ENCODE results near the gene ITGB8.
"Not testable (repeated sequence)": the region's sequence is repeated elsewhere in the genome, so short reads cannot be mapped to it uniquely, and the experiment has no call there.

ITGB8 gene

DNA sequence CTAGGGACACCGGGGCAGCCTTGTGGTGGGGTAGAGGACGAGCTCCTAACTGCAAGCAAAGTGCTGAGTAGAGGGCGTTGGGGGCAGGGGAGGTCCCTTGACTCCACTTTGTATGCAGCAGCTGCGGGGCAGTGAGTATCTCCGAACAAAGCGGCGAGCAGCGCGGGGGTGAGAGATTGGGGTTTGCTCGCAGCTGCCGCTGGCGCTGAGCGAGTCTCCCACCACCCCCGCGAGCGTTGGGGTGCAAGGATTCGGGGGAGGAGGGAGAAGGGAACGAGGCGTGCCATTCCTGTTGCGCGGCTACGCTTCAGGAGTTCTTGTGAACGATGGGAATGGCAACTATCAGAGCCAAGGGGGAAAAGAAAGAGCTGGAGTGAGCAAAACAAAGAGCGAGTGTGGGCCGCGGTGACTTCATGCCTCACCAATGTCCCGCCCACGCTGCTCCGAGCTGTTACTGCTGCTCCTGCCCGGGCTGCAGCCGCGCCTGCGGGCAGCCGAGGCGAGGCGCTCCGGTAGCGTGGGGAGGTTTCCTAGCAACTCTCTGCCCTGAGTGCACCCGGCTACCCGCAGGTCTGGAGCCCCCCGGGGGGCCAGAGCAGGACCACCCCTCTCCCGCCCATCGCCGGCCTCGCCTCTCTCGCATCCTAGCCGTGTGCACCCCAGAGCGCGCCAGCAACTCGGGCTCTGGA is at the start of gene ITGB8:
Gene ITGB8, plus strand, starts transcription at position 662 of the 689 bp plus-strand sequence. CDS start 907 bp downstream, outside the sequence.
- DNase-seq, result no peak

DNA sequence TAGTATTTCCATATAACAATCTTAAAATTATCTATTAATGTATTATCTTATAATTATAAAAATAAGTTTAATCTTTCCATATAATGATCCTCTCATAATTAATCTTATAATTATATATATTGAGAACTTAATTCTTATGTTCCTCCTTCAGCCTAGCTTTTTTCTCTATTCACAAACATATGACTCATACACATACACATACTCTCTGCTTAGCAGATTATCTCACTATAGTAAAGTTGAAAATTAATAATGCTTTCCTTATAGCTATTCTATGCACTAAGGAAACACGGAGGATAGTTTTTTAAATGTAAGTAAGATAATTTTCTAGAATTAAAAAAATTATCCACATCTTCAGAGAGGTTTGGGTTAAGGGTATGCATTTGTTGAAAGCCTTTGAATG is 47.7 kb upstream of the ITGB8 start:
- DNase-seq, result no peak

- DNase-seq, result no peak
These were observed 47.3 kb upstream of the ITGB8 start for GRCh38 chr7:20283385-20283784.

- DNase-seq, result no peak
These were observed 46.5 kb upstream of the ITGB8 start for GRCh38 chr7:20284003-20284770.

GRCh38 chr7:20284771-20285143 is 45.9 kb upstream of the ITGB8 start:
- no peak for DNase-seq

- DNase-seq, result no peak
These were observed 43.4 kb upstream of the ITGB8 start for GRCh38 chr7:20287317-20287716.

DNA sequence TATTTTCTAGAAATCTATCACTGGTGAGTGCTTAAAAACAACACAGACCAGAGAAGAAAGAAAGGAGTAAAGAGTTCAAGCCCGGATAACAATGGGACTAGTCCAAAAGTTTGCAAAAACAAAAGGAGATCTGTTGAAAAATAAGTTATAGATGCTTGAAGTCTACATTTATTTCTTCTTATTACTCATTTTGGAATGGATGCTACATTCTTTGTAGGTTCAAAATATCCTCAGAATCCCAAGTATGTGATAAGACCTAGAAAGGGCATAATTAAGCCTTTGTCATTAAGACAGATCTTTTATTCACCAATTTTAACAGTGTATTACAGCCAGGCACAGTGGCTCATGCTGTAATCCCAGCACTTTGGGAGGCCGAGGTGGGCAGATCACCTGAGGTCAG is 42.7 kb upstream of the ITGB8 start:
- no peak for DNase-seq

GRCh38 chr7:20290505-20291111 is 40.1 kb upstream of the ITGB8 start:
- no peak for DNase-seq

DNA sequence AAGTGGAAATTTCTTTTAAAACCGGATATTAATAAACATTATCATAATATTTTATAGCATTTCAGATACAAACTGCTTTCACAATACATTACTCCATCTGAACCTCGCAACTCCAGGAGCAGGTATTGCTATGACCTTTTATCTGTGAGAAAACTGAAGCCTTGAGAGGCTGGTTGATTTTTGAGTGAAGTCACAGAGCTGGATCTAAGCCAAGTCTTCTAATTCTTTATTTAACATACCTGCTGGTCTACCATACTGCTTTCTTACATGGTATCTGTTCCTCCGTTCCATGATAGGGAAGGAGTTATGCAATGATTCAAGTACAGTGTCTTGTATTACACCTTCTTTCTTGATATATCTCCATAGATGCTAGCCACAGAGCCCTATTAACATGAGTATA is 37.4 kb upstream of the ITGB8 start:
- DNase-seq, result no peak

GRCh38 chr7:20296444-20296843 is 34.3 kb upstream of the ITGB8 start:
- no peak for DNase-seq

- no peak for DNase-seq
These were observed 33.8 kb upstream of the ITGB8 start for GRCh38 chr7:20296901-20297300.

DNA sequence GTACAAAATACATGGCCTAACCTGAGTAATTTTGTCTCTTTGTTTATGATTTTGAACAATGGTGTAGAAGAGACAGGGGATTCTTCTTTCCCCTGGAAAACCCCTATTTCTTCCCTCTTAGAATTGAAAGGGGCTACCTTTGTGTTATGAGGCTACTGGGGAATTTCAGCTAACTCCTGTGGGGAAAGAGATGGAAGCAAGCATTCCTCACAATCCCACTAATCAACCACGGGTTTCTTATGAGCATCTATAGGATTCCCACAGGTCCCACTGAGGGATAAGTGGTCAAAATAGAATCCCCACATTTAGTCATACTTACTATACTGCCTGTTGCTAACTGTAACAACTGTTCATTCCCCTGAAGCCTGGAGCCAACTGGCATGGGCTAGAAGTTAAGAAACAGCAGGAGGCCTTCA is 32.2 kb upstream of the ITGB8 start:
- DNase-seq, result no peak

- DNase-seq, result no peak
These were observed 31.6 kb upstream of the ITGB8 start for GRCh38 chr7:20299145-20299544.

DNA sequence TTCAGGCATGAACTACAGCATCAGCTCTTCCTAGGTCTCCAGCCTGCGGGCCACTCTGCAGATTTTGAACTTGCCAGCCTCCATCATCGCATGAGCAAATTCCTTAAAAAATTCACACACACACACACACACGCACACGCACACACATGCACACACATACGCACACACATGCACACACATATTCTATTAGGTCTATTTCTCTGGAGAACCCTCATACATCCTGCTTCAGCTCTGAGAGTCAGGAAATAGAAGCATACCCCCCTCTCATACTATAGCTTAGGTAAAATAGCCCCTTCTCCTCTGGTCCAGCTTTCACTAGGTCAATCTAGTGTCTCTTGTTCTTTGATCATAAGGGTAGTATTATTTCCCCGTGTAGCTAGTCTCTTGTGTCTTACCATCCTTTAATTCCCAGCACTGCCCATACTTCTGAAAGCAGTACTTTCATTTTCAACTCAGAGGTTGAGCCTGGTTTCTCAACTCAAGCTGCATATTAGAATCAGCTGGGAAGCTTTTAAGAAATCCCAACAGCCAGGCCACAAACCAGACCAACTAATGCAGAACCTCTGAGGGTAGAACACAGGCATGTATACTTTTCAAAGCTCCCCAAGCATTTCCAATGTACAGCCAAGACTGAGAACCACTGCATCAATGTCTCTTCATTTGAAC is 30.9 kb upstream of the ITGB8 start:
- DNase-seq, result no peak

GRCh38 chr7:20301311-20301939 is 29.3 kb upstream of the ITGB8 start:
- DNase-seq, result no peak

GRCh38 chr7:20302300-20302699 is 28.4 kb upstream of the ITGB8 start:
- not testable (repeated sequence) for DNase-seq

DNA sequence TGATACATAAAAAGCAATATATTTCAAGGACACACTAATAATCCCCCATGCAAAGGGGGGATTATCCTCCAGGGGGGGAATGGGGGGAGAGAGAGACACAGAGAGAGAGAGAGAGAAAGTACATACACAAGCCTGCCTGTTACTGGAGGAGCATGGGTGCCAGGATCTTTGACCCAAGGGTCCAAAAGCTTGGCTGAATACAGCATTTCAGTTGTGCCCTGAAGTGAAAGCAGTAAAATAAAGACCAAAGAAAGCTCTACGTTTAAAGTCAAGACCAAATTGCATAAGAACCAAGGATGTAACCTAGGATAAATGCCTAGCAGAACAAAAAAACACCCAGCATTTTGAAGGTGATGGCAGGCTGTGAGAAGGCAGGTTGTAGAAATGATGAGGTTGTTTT is 27.8 kb upstream of the ITGB8 start:
- no peak for DNase-seq

DNA sequence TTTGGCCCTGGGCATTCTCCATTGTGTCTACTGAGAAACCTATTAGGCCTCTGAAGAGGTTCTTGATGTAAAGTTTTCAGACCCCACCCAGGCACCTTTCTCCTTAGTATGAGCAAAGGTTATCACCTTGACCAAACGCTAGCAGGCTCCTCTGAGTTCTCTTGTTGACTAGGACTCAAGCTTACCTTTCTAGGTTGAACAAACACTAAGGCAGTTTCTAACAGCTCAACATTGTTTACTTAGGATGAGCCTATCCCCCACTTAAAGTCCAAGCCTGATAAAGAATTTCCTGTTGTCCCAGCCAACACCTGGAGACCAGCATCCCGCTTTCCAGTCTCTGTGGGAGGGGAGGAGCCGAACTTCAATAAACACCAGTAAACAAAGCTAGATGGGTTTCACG is 26.3 kb upstream of the ITGB8 start:
- DNase-seq, result no peak

- no peak for DNase-seq
These were observed 25.0 kb upstream of the ITGB8 start for GRCh38 chr7:20305726-20306125.

DNA sequence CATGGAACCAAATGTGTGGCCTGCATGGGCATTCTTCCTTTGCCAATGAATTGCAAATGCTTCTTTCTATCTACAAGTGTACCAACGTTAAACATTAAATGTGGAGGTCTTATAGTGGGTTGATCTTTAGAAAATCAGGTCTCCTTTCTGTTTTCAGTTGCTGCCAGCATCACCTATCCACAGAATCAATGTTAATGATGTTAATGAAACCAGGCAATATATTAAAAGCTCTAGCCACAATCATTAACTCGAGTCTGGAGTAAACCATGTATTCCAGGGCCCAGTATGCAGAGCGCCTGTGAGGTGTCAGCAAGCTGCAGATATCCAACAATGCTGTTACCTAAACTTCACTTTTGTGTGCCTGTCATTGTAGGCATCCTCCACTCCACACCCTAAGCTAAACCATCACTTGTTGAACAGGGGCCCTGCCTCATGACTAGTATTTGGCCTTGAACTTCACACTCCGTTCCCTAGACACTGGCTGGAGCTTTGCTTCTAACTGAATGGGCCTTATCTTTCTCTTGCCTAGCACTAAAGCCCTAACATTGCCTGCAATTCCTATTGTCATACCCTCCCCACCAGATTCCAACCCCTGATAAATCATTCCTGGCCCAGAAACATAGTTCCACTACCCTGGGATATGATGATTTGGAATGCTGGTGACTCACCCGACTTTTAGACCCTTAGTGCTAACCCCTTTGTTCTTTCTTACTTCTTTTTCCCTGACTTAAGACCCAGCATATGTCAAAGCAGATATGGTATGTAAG is 24.3 kb upstream of the ITGB8 start:
- DNase-seq, result no peak

GRCh38 chr7:20307119-20307518 is 23.6 kb upstream of the ITGB8 start:
- no peak for DNase-seq

GRCh38 chr7:20307901-20308300 is 22.8 kb upstream of the ITGB8 start:
- DNase-seq, result no peak
